ENCODE measurements around the gene PEPD.

DNA sequence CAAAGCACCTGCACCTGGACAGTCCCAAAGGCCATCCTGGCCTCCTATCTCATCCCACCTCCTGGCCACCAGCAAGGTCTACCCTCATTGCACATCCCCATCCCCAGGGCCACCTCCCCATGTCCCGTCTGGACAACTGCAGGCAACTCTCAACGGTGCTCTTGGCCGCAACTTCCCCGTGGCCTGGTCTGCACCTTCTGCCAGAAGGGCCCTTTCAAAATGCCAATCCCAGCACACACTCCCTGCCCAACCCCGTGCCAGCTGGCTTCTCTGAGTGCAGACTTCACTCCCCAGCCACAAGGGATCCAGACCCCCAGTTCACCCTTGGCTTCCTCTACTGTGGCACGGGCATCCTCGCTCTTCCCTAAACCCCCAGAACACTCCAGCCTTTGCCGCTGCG is 8.2 kb downstream of the PEPD start:
- TF ChIP-seq CTCF (IDR thresholded peaks at IDR 0.05; ENCODE audit: poor library complexity, severe bottlenecking), result no peak
- no peak for TF ChIP-seq EZH2 (IDR thresholded peaks at IDR 0.05; ENCODE audit: borderline replicate concordance, insufficient read depth, low read length, poor library complexity, severe bottlenecking)
- no peak for TF ChIP-seq SMC3 (conservative IDR thresholded peaks at IDR 0.05; ENCODE audit: poor library complexity)
- no peak for TF ChIP-seq POLR2AphosphoS5 (IDR thresholded peaks at IDR 0.05)
- TF ChIP-seq RAD21 (conservative IDR thresholded peaks at IDR 0.05), result no peak
- TF ChIP-seq REST (IDR thresholded peaks at IDR 0.05; ENCODE audit: borderline replicate concordance), result no peak
- no peak for TF ChIP-seq MXI1 (conservative IDR thresholded peaks at IDR 0.05; ENCODE audit: poor library complexity, severe bottlenecking)
- no peak for TF ChIP-seq EP300 (conservative IDR thresholded peaks at IDR 0.05; ENCODE audit: poor library complexity, severe bottlenecking)
